Measurements from ENCODE around the gene PCYOX1L. TPM values are rescaled to one million over a fixed set of nuclear protein-coding genes. Genes with fewer than 3 reads are reported as not detected.

PCYOX1L gene
- total RNA-seq, 1 experiment from 2014 or later: 15.3 TPM

DNA sequence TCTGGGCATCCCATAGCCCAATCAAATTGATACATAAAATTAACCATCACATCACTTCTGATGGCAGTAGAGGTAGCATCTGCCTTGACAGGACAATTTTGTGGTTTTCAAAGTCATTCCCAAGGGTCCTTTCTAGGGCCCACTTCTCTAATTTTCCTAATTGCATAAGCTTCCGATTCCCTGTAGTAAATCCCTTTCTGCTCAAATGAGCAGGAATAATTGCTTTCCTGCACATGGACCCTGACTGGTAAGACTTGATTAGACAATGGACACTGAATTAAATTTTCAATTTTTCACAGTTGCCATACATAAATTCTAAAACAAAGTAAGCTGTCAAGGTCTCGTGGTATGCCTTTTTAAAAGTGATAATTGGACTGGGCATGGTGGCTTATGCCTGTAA lies 43.2 kb downstream of the PCYOX1L start:
- H3K4me1 Mint-ChIP-seq: peaks cover 19 to 36% of the 10 kb centered on the region in 2 experiments
- H3K27me3 Mint-ChIP-seq (ENCODE audit: low read depth): no peaks in the 10 kb centered on the region
- Histone ChIP-seq H3K27ac (ENCODE audit: insufficient read length, low read depth, low read length) (no peak overlapping the region), H3K27me3 (ENCODE audit: insufficient read depth, low read length) (no peaks in the 10 kb centered on the region), H3K9ac (ENCODE audit: extremely low read depth, insufficient read length, low read length) (no peak overlapping the region), H2BK20ac (ENCODE audit: low read depth, low read length, poor library complexity, severe bottlenecking) (no peak overlapping the region), H3K79me1 (ENCODE audit: insufficient read depth, low read depth, low read length, poor library complexity, severe bottlenecking) (no peaks in the 10 kb centered on the region), H2BK12ac (ENCODE audit: insufficient read length, low read depth, low read length) (no peak overlapping the region), H2AK5ac (ENCODE audit: insufficient read length, low read length) (no peak overlapping the region), H3K18ac (ENCODE audit: insufficient read length, low read depth, low read length) (no peak overlapping the region), H3K23me2 (ENCODE audit: insufficient read length, low read depth, low read length, poor library complexity, severe bottlenecking) (no peaks in the 10 kb centered on the region), H3K79me2 (ENCODE audit: insufficient read depth, low read length) (no peaks in the 10 kb centered on the region), H2BK15ac (ENCODE audit: low read depth, low read length) (no peak overlapping the region), H2BK5ac (ENCODE audit: insufficient read length, low read length) (no peak overlapping the region), H3K4me1 (ENCODE audit: insufficient read depth, low read length) (no peaks in the 10 kb centered on the region; the same call in 1 of the 2 replicates), H3K14ac (ENCODE audit: insufficient read depth, low read length) (no peak overlapping the region), H2AFZ (ENCODE audit: low read length) (no peak overlapping the region), H3K9me3 (ENCODE audit: control insufficient read depth, low read depth, low read length) (no peaks in the 10 kb centered on the region), H3K4me2 (ENCODE audit: insufficient read depth, insufficient read length, low read length) (no peak overlapping the region), H4K91ac (ENCODE audit: insufficient read length, low read depth, low read length) (no peak overlapping the region), H4K5ac (ENCODE audit: insufficient read length, low read depth, low read length) (no peak overlapping the region), H3K4ac (ENCODE audit: low read depth, low read length) (no peak overlapping the region), H4K20me1 (ENCODE audit: control insufficient read depth, insufficient read depth, insufficient read length) (no peaks in the 10 kb centered on the region), H3K23ac (ENCODE audit: insufficient read length, low read depth, low read length) (no peak overlapping the region), H4K8ac (replicated peaks; ENCODE audit: insufficient read length, low read depth, low read length) (no peak overlapping the region), H2BK120ac (ENCODE audit: low read depth, low read length, poor library complexity, severe bottlenecking) (no peak overlapping the region), H3T11ph (ENCODE audit: low read length) (no peak overlapping the region), H3K56ac (ENCODE audit: insufficient read length, low read depth, low read length) (no peak overlapping the region)
- H3K27ac Mint-ChIP-seq: peak overlapping the region in 1 of 3 experiments; percentile 42; a peak in 1 of 7 replicates
- TF ChIP-seq, protein P1, sequence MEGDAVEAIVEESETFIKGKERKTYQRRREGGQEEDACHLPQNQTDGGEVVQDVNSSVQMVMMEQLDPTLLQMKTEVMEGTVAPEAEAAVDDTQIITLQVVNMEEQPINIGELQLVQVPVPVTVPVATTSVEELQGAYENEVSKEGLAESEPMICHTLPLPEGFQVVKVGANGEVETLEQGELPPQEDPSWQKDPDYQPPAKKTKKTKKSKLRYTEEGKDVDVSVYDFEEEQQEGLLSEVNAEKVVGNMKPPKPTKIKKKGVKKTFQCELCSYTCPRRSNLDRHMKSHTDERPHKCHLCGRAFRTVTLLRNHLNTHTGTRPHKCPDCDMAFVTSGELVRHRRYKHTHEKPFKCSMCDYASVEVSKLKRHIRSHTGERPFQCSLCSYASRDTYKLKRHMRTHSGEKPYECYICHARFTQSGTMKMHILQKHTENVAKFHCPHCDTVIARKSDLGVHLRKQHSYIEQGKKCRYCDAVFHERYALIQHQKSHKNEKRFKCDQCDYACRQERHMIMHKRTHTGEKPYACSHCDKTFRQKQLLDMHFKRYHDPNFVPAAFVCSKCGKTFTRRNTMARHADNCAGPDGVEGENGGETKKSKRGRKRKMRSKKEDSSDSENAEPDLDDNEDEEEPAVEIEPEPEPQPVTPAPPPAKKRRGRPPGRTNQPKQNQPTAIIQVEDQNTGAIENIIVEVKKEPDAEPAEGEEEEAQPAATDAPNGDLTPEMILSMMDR (conservative IDR thresholded peaks at IDR 0.05): no peak
- H3K9me3 Mint-ChIP-seq: no peaks in the 10 kb centered on the region
- no peak for DNase-seq
- no peak overlapping the region for H3K4me3 Mint-ChIP-seq
- no peaks in the 10 kb centered on the region for H3K36me3 Mint-ChIP-seq (ENCODE audit: insufficient read depth in 1 of 3, low read depth in 3 of 3)
- WGBS (ENCODE audit: extremely low coverage, insufficient read length, low lambda C conversion rate): no CpG with 5 or more reads among the region's 2 CpGs

Measured in H9 (cell line).